Upper lobe of left lung (tissue), 6 donors: ENCODE data around the gene GTF2F1. TPM values are rescaled to one million over a fixed set of nuclear protein-coding genes. Genes with fewer than 3 reads are reported as not detected.
A peak's percentile ranks its signal among the peaks of the same experiment; 100 is the strongest.
"Not testable (repeated sequence)": the region's sequence is repeated elsewhere in the genome, so short reads cannot be mapped to it uniquely, and the experiment has no call there.

Experiments
- ATAC-seq, 2 donors: fragments of 200-7000 bp; cut with Tn5 transposase; one replicate each; pipeline ENCODE4 v1.9.1; 2022; ENCODE audit warnings: mild to moderate bottlenecking in 2 of 2, moderate library complexity in 2 of 2; ENCODE audit not compliant: low FRiP score in 2 of 2
- DNase-seq, 2 donors: peaks; one replicate each; pipeline ENCODE4 v3.0.0-alpha.2; 2019 to 2020
- H3K27ac ChIP-seq, 4 donors: fragments of 200-600 bp; sonication (generic); one replicate each; pipeline ENCODE4 v1.5.1; 2016 to 2019
- H3K27me3 ChIP-seq, 4 donors: fragments of 200-600 bp; sonication (generic); one replicate each; pipeline ENCODE4 v1.5.1; 2017 to 2019
- H3K36me3 ChIP-seq, 4 donors: fragments of 200-600 bp; sonication (generic); one replicate each; pipeline ENCODE4 v1.5.1; 2016 to 2019
- H3K4me1 ChIP-seq, 4 donors: fragments of 200-600 bp; sonication (generic); one replicate each; pipeline ENCODE4 v1.5.1; 2018 to 2019
- H3K4me3 ChIP-seq, 4 donors: fragments of 200-600 bp; sonication (generic); one replicate each; pipeline ENCODE4 v1.5.1; 2017 to 2019; ENCODE audit warnings: mild to moderate bottlenecking in 2 of 4, moderate library complexity in 1 of 4
- H3K9me3 ChIP-seq, 4 donors: fragments of 200-600 bp; sonication (generic); one replicate each; pipeline ENCODE4 v1.5.1; 2018 to 2019
- EP300 ChIP-seq, 4 donors: sonication (generic); formaldehyde crosslinking; IDR thresholded peaks; one replicate each; pipeline ENCODE4 v1.5.1; 2017; ENCODE audit warnings: antibody characterized with exemption in 4 of 4, control low read depth in 2 of 4
- POLR2A ChIP-seq, 4 donors: fragments of 450-650 bp; IDR thresholded peaks; one replicate each; pipeline ENCODE4 v1.5.1; 2016 to 2017; ENCODE audit warnings: antibody characterized with exemption in 4 of 4, mild to moderate bottlenecking in 2 of 4
- POLR2AphosphoS5 ChIP-seq, 2 donors: sonication (generic); formaldehyde crosslinking; IDR thresholded peaks; one replicate each; pipeline ENCODE4 v1.5.1; 2017; ENCODE audit warnings: antibody characterized with exemption in 2 of 2
- WGBS, 2 donors: methylation state at CpG; one replicate each; pipeline ENCODE4 v1.1.5; 2017 to 2018; 5-methylcytosine and 5-hydroxymethylcytosine counted together
- total RNA-seq, 6 donors: library from RNA; depleted of rRNA in 4 of 6; stranded (reverse); fragments of >200 nt in 4 of 6; gene quantifications; one replicate each; pipeline versions ENCODE4 v1.1.0 to v1.2.1, GENCODE V29; 2016 to 2021
- TF ChIP-seq, protein P1 (sequence below), 6 experiments: fragments of 450-650 bp in 4 of 6; fragments of 200-600 bp in 2 of 6; sonication (generic) in 2 of 6; IDR thresholded peaks; one replicate each; pipeline ENCODE4 v1.5.1; 2016 to 2019; ENCODE audit warnings: antibody characterized with exemption in 6 of 6
- donor health status: DM: no; HTN: no; CAD: no; lungs with moderate emphysema.
- donor health status: DM: no; HTN: yes; CAD: no; lungs with severe emphysema.

The GTF2F1 gene
- total RNA-seq, 6 donors from 2014 or later: 40.3 to 76.6 (median 51.0) TPM

GRCh38 chr19:6433663-6434062 is 40.7 kb upstream of the GTF2F1 start, which contains the start of gene SLC25A41:
SLC25A41 (minus strand) TSS chr19:6433763; CDS start chr19:6433693, 70 bp downstream.
- no peaks in the 10 kb centered on the region for H3K9me3 ChIP-seq
- no peaks in the 10 kb centered on the region for H3K4me1 ChIP-seq
- TF ChIP-seq POLR2AphosphoS5 (IDR thresholded peaks at IDR 0.05) (no peak), EP300 (IDR thresholded peaks at IDR 0.05) (no peak)
- no peaks in the 10 kb centered on the region for H3K36me3 ChIP-seq
- WGBS, 2 donors: 81 to 91% methylated on average over 9 to 10 of the region's 10 CpGs
- no peak within 1 kb of the TSS for H3K27ac ChIP-seq
- no peaks in the 10 kb centered on the region for H3K27me3 ChIP-seq
- DNase-seq: no peak
- no peak within 1 kb of the TSS for H3K4me3 ChIP-seq
- no peak for ATAC-seq

- 90 to 92% methylated on average over 7 to 10 of the region's 11 CpGs for WGBS, 2 donors
- Histone ChIP-seq H3K27ac (no peak overlapping the region), H3K36me3 (no peaks in the 10 kb centered on the region), H3K9me3 (no peaks in the 10 kb centered on the region), H3K4me3 (no peak overlapping the region), H3K4me1 (no peaks in the 10 kb centered on the region), H3K27me3 (no peaks in the 10 kb centered on the region)
- DNase-seq (no peak), ATAC-seq (no peak)
- TF ChIP-seq, protein P1, sequence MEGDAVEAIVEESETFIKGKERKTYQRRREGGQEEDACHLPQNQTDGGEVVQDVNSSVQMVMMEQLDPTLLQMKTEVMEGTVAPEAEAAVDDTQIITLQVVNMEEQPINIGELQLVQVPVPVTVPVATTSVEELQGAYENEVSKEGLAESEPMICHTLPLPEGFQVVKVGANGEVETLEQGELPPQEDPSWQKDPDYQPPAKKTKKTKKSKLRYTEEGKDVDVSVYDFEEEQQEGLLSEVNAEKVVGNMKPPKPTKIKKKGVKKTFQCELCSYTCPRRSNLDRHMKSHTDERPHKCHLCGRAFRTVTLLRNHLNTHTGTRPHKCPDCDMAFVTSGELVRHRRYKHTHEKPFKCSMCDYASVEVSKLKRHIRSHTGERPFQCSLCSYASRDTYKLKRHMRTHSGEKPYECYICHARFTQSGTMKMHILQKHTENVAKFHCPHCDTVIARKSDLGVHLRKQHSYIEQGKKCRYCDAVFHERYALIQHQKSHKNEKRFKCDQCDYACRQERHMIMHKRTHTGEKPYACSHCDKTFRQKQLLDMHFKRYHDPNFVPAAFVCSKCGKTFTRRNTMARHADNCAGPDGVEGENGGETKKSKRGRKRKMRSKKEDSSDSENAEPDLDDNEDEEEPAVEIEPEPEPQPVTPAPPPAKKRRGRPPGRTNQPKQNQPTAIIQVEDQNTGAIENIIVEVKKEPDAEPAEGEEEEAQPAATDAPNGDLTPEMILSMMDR (IDR thresholded peaks at IDR 0.05): no peak
- no peak for TF ChIP-seq EP300 (IDR thresholded peaks at IDR 0.05)
- TF ChIP-seq POLR2AphosphoS5 (IDR thresholded peaks at IDR 0.05): no peak
These were observed 40.2 kb upstream of the GTF2F1 start for GRCh38 chr19:6433165-6433564.

DNA sequence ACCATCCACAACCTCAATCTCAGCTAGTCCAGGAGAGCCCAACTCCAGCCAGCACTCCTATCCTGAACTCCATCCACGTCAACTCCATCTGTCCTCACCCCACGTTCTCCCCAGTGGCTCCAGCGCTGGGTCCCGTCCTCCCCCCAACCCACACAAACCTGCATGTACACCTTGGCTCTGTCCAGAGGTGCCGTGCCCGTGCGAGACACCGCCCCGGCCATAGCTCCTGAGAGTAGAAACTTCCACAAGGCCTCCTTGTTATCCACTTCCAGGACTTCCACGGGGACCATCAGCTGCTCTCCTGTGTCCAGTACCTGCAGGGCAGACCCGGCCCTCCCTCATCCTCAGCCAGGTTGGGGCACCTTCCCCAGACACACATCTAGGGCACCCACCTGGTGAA is 38.9 kb upstream of the GTF2F1 start:
- peak in 1 of 2 donors; percentile 69 for DNase-seq
- peak in 1 of 2 donors; percentile 8 for ATAC-seq
- Histone ChIP-seq H3K9me3 (no peaks in the 10 kb centered on the region), H3K4me1 (no peaks in the 10 kb centered on the region), H3K27ac (no peak overlapping the region), H3K4me3 (no peak overlapping the region), H3K27me3 (no peaks in the 10 kb centered on the region), H3K36me3 (no peaks in the 10 kb centered on the region)
- WGBS, 2 donors: 93 to 94% methylated on average over 10 to 11 of the region's 11 CpGs
- TF ChIP-seq POLR2A (IDR thresholded peaks at IDR 0.05) (no peak), EP300 (IDR thresholded peaks at IDR 0.05) (no peak), POLR2AphosphoS5 (IDR thresholded peaks at IDR 0.05) (no peak)
- TF ChIP-seq, protein P1 (IDR thresholded peaks at IDR 0.05): no peak

DNA sequence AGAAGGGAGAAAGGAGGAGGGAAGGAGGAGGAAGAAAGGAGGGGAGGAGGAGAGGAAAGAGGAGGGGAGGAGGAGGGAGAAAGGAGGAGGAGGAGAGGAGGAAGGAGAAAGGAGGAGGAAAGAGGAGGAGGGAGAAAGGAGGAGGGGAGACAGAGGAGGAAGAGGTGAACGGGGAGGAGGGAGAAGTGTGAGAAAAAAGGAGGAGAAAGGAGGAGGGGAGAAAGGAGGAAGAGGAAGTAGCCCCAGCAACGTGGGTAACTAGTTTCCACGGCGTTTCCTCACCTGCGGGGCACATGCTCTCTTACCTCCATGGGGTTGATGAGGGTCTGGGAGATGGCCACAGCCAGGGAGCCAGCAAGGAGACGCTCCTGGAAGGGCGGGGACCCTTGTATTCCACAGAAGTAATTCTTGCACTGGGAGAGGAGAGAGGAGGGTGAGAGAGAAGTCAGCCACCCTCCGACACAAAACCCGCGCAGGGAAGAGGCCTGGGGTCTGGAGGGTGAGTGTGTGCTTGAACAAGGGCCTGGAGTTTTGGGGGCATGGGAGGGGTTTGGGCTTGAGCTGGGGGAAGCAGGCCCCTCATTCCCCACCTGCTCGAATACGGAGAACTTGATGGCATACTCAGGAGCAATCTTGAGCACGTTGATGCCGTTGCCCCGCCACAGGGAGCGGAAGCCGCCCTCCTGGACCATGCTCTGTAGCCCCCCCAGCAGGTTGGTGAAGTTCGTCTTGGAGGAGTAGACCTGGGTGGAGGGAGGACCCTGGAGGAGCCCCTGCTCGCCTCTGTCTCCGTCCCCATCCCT is 36.7 kb upstream of the GTF2F1 start:
- Histone ChIP-seq H3K27ac (no peak overlapping the region), H3K36me3 (no peaks in the 10 kb centered on the region), H3K4me3 (no peak overlapping the region), H3K4me1 (peaks cover 0 to 8% (median 5%) of the 10 kb centered on the region in 4 donors), H3K27me3 (no peaks in the 10 kb centered on the region), H3K9me3 (no peaks in the 10 kb centered on the region)
- 60 to 62% methylated on average over 19 to 20 of the region's 20 CpGs for WGBS, 2 donors
- no peak for ATAC-seq
- TF ChIP-seq, protein P1 (IDR thresholded peaks at IDR 0.05): no peak
- TF ChIP-seq POLR2AphosphoS5 (IDR thresholded peaks at IDR 0.05): no peak
- TF ChIP-seq EP300 (IDR thresholded peaks at IDR 0.05): no peak
- no peak for TF ChIP-seq POLR2A (IDR thresholded peaks at IDR 0.05)
- no peak for DNase-seq

DNA sequence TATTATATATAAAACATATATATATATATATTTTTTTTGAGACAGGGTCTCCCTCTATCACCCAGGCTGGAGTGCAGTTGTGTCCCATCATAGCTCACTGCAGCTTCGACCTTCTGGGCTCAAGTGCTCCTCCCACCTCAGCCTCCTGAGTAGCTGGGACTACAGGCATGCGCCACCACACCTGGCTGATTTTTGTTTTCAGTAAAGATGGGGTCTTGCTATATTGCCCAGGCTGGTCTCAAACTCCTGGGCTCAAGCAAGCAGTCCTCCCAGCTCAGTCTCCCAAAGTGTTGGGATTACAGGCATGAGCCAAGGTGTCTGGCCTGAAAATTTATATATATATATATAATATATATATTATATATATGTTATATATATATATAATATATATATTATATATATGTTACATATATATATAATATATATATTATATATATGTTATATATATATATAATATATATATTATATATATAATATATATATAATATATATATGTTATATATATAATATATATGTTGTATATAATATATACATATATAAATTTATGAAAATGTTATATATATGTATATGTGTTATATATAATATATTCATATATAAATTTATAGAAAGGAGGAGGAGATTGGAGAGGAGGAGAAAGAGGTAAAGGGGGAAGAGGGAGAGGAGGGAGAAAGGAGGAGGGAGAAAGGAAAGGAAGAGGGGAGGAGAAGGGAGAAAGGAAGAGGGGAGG is 35.9 kb upstream of the GTF2F1 start:
- H3K4me3 ChIP-seq, ATAC-seq, H3K27ac ChIP-seq, H3K9me3 ChIP-seq, H3K4me1 ChIP-seq, H3K27me3 ChIP-seq, DNase-seq, H3K36me3 ChIP-seq: not testable (repeated sequence)
- WGBS, 2 donors: 85 to 96% methylated on average over 2 of the region's 2 CpGs
